Endothelial cell of umbilical vein (primary cell): Measurements from ENCODE around the gene MASP1. TPM values are rescaled to one million over a fixed set of nuclear protein-coding genes. Genes with fewer than 3 reads are reported as not detected.

Source experiments
- BruUV-seq: library from RNA; stranded (reverse); fragments of 400-500 nt; replicated peaks from 2 replicates; lab custom pipeline; 2021; lab: Mats Ljungman, UMichigan
- CTCF ChIA-PET: fragments of 300-600, 350-600 bp; sonication (Branson Sonifier 250); formaldehyde crosslinking; loops from one replicate; lab custom pipeline; 2021; ENCODE audit warnings: antibody characterized with exemption, inconsistent platforms; lab: Charles Lee
- POLR2A ChIA-PET: fragments of 300-600, 350-600 bp; sonication (Branson Sonifier 250); formaldehyde crosslinking; loops from one replicate; lab custom pipeline; 2021; ENCODE audit warnings: antibody characterized with exemption, inconsistent platforms; lab: Charles Lee
- DNase-seq: peaks from one replicate; pipeline ENCODE4 v3.0.0-alpha.2; 2011; ENCODE audit warnings: low read depth, low spot score
- FAIRE-seq: peaks from 2 replicates; lab custom pipeline; 2011; peaks lifted over from hg19 to GRCh38; lab: Jason Lieb, UNC
- H2AFZ ChIP-seq: 2 replicates; pipeline ENCODE4 v1.6.0; 2012; ENCODE audit warnings: low read depth, low read length, control low read depth, inconsistent platforms
- H3K27ac ChIP-seq: 2 replicates; pipeline ENCODE4 v1.5.1; 2011; ENCODE audit warnings: low read depth, mild to moderate bottlenecking, control low read depth, low read length, moderate library complexity; ENCODE audit not compliant: insufficient read depth
- H3K27me3 ChIP-seq, 2 experiments: 2 replicates each; pipeline versions ENCODE4 v1.6.0 to v1.6.1; 2011; ENCODE audit warnings: low read length in 2 of 2, mixed read lengths in 1 of 2; ENCODE audit not compliant: control insufficient read depth in 2 of 2, insufficient read depth in 2 of 2
- H3K36me3 ChIP-seq, 2 experiments: 2 replicates in 1 of 2; 3 replicates in 1 of 2; pipeline ENCODE4 v1.5.1; 2011; ENCODE audit warnings: low read length in 2 of 2, mild to moderate bottlenecking in 1 of 2, moderate library complexity in 1 of 2; ENCODE audit not compliant: control insufficient read depth in 2 of 2, insufficient read depth in 2 of 2; ENCODE audit errors: extremely low read depth in 1 of 2
- H3K4me1 ChIP-seq: 3 replicates; pipeline ENCODE4 v1.5.1; 2011; ENCODE audit warnings: mild to moderate bottlenecking, low read length; ENCODE audit not compliant: control insufficient read depth, insufficient read depth; ENCODE audit errors: extremely low read depth
- H3K4me2 ChIP-seq: 2 replicates; pipeline ENCODE4 v1.6.1; 2011; ENCODE audit warnings: low read length, control low read depth, mixed read lengths; ENCODE audit not compliant: insufficient read depth
- H3K4me3 ChIP-seq, 3 experiments: fragments of 200-600 bp in 1 of 3; sonication (generic), shearing (Covaris generic) in 1 of 3; replicated peaks in 1 of 3; 2 replicates each; pipeline ENCODE4 v1.5.1; 2011 to 2016; ENCODE audit warnings: control low read depth in 3 of 3, low read length in 3 of 3, mild to moderate bottlenecking in 2 of 3, inconsistent platforms in 1 of 3, low read depth in 1 of 3, moderate library complexity in 1 of 3; ENCODE audit not compliant: insufficient read depth in 1 of 3
- H3K79me2 ChIP-seq: 2 replicates; pipeline ENCODE4 v1.6.0; 2012; ENCODE audit warnings: low read length, inconsistent platforms; ENCODE audit not compliant: control insufficient read depth, insufficient read depth
- H3K9ac ChIP-seq: replicated peaks from 2 replicates; pipeline ENCODE3; 2011; ENCODE audit warnings: low read length, control low read depth; ENCODE audit not compliant: insufficient read depth; ENCODE audit errors: extremely low read depth
- H3K9me1 ChIP-seq: replicated peaks from 3 replicates; pipeline ENCODE4 v1.6.0; 2011; ENCODE audit warnings: mild to moderate bottlenecking, low read length; ENCODE audit not compliant: control insufficient read depth, insufficient read depth; ENCODE audit errors: extremely low read depth
- H3K9me3 ChIP-seq: replicated peaks from 2 replicates; pipeline ENCODE4 v1.5.1; 2012; ENCODE audit warnings: low read length, inconsistent platforms; ENCODE audit not compliant: control insufficient read depth, insufficient read depth
- H4K20me1 ChIP-seq: replicated peaks from 2 replicates; pipeline ENCODE3; 2011; ENCODE audit warnings: mild to moderate bottlenecking, low read length; ENCODE audit not compliant: control insufficient read depth, insufficient read depth; ENCODE audit errors: extremely low read depth
- EZH2 ChIP-seq: IDR thresholded peaks from 2 replicates; pipeline ENCODE4 v1.6.1; 2012; ENCODE audit warnings: borderline replicate concordance, low read depth, mild to moderate bottlenecking, moderate library complexity, low read length, inconsistent platforms; ENCODE audit not compliant: severe bottlenecking
- FOS ChIP-seq: IDR thresholded peaks from 2 replicates; pipeline ENCODE4 v1.6.1; 2011; ENCODE audit warnings: mild to moderate bottlenecking, low read length, moderate library complexity, borderline replicate concordance; ENCODE audit not compliant: insufficient read depth
- GATA2 ChIP-seq: IDR thresholded peaks from 2 replicates; pipeline ENCODE4 v1.7.0; 2011; ENCODE audit warnings: low read depth, mild to moderate bottlenecking, moderate library complexity, mixed read lengths, low read length; ENCODE audit not compliant: insufficient read length, insufficient read depth
- JUN ChIP-seq: IDR thresholded peaks from 2 replicates; pipeline ENCODE4 v1.6.1; 2011; ENCODE audit warnings: borderline replicate concordance, low read depth; ENCODE audit not compliant: insufficient read length, insufficient read depth
- MYC ChIP-seq: IDR thresholded peaks from one replicate; pipeline ENCODE4 v1.6.1; 2011; ENCODE audit warnings: mild to moderate bottlenecking, low read depth, low read length
- POLR2A ChIP-seq: IDR thresholded peaks from 2 replicates; pipeline ENCODE4 v1.6.1; 2012; ENCODE audit warnings: low read depth, mild to moderate bottlenecking, control low read depth, low read length
- POLR2AphosphoS5 ChIP-seq: IDR thresholded peaks from 2 replicates; pipeline ENCODE4 v1.6.1; 2012; ENCODE audit warnings: low read depth, mild to moderate bottlenecking, control low read depth, low read length, moderate library complexity; ENCODE audit not compliant: insufficient read depth
- dilution Hi-C: fragments of 300-500 bp; cut with MboI; formaldehyde crosslinking; loops from one replicate; pipeline ENCODE4 v1.15.0; 2019; ENCODE audit warnings: low sequenced_read_pairs; ENCODE audit not compliant: extremely low pct_ligation_motif_present
- intact Hi-C: fragments of 100-400 bp; cut with micrococcal nuclease; formaldehyde crosslinking; loops from one replicate; pipeline ENCODE4 v1.10.0; 2022
- polyA plus RNA-seq, 4 experiments: library from polyadenylated mRNA; depleted of rRNA in 3 of 4; stranded (reverse) in 3 of 4; unstranded in 1 of 4; fragments of >200 nt; gene quantifications; 2 replicates each; pipeline versions ENCODE4 v1.2.1 to v1.2.3, GENCODE V29; 2011 to 2012; ENCODE audit warnings: missing spikeins in 1 of 4
- total RNA-seq: library from RNA; stranded (reverse); gene quantifications from 2 replicates; pipeline ENCODE4 v1.2.3, GENCODE V29; 2021
- TF ChIP-seq, protein P1 (sequence below): IDR thresholded peaks from 2 replicates; pipeline ENCODE4 v1.6.1; 2011; ENCODE audit not compliant: insufficient read depth, insufficient read length
- TF ChIP-seq, protein P2 (sequence below), 2 donors: IDR thresholded peaks; 1 replicate in 1 of 2; 2 replicates in 1 of 2; pipeline ENCODE4 v1.5.1; 2011; ENCODE audit warnings: low read length in 2 of 2, mild to moderate bottlenecking in 2 of 2, moderate library complexity in 2 of 2, control low read depth in 1 of 2, inconsistent platforms in 1 of 2, low read depth in 1 of 2; ENCODE audit not compliant: insufficient read depth in 1 of 2; ENCODE audit errors: extremely low read depth in 1 of 2

Gene MASP1
- total and polyA plus RNA-seq, 2 donors (not counting 3 experiments of a cell fraction or from before 2014, with no cell fraction given) = 0.31 to 0.50 TPM

DNA sequence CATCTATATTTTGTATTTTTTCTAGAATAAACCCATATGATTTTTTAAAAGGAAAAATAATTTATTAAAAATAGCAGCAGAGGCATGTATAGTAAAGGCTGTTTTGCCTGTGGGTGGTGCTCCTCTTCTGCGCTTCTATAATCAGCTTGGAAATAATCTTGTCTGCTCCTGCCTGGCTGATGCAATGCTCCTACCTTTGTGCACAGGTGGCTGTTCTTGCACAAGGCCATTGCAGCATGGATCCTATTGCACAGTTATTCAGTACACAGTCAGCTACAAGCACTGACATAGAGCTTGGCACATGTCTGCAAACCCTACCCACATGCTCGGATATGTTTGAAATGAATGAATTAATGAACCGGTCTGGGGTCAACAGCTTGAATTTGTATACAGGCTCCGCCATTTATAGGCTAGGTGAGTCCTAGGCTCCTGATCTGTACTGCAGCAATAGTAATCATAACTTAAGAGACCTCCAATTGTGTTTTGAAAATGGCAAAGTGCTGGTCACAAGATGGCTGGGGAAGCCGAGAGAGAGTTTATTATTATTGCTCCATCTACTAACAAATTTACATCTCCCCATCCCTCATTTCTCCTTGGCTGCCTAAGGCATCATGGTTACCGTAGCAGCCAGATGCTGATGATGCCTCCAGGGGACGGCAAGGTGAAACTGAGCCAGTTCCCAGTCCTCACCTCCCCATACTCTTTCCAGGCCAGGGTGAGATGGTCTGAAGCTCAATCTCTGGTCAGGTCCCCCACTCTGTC, 94.8 kb downstream of the MASP1 start:
- Histone ChIP-seq H3K27me3 (peaks cover 2 to 3% of the 10 kb centered on the region in 2 experiments), H4K20me1 (no peaks in the 10 kb centered on the region), H2AFZ (no peak overlapping the region), H3K9me1 (no peaks in the 10 kb centered on the region), H3K79me2 (no peaks in the 10 kb centered on the region), H3K4me1 (no peaks in the 10 kb centered on the region), H3K36me3 (no peaks in the 10 kb centered on the region), H3K4me3 (no peak overlapping the region), H3K4me2 (no peak overlapping the region), H3K9me3 (no peaks in the 10 kb centered on the region), H3K9ac (no peak overlapping the region), H3K27ac (no peak overlapping the region)
- no TSS peak for BruUV-seq
- POLR2A ChIA-PET = no interaction called here
- FAIRE-seq = no peak
- intact Hi-C loops (no loop called here), dilution Hi-C loops (no loop called here)
- TF ChIP-seq MYC (no peak), EZH2 (no peak), POLR2AphosphoS5 (no peak), GATA2 (no peak), JUN (no peak), POLR2A (no peak), FOS (no peak)
- TF ChIP-seq, protein P1, sequence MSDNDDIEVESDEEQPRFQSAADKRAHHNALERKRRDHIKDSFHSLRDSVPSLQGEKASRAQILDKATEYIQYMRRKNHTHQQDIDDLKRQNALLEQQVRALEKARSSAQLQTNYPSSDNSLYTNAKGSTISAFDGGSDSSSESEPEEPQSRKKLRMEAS = no peak
- TF ChIP-seq, protein P2, sequence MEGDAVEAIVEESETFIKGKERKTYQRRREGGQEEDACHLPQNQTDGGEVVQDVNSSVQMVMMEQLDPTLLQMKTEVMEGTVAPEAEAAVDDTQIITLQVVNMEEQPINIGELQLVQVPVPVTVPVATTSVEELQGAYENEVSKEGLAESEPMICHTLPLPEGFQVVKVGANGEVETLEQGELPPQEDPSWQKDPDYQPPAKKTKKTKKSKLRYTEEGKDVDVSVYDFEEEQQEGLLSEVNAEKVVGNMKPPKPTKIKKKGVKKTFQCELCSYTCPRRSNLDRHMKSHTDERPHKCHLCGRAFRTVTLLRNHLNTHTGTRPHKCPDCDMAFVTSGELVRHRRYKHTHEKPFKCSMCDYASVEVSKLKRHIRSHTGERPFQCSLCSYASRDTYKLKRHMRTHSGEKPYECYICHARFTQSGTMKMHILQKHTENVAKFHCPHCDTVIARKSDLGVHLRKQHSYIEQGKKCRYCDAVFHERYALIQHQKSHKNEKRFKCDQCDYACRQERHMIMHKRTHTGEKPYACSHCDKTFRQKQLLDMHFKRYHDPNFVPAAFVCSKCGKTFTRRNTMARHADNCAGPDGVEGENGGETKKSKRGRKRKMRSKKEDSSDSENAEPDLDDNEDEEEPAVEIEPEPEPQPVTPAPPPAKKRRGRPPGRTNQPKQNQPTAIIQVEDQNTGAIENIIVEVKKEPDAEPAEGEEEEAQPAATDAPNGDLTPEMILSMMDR (IDR thresholded peaks at IDR 0.05; ENCODE audit: extremely low read depth in 1 of 2, insufficient read depth in 1 of 2, low read depth in 1 of 2, low read length in 2 of 2) = no peak
- no peak for DNase-seq
- CTCF ChIA-PET = no interaction called here
